Left hindlimb (tissue), 1 donor: Measurements from ENCODE around the gene NCOA3.
A peak's percentile ranks its signal among the peaks of the same experiment; 100 is the strongest.
"Not testable (repeated sequence)": the region's sequence is repeated elsewhere in the genome, so short reads cannot be mapped to it uniquely, and the experiment has no call there.

Experiments used
- DNase-seq: peaks from one replicate; pipeline ENCODE4 v3.0.0-alpha.2; 2018

Gene NCOA3

GRCh38 chr20:47501482-47502270, at the start of gene NCOA3:
Gene NCOA3, plus strand, starts transcription at chr20:47501887. Its CDS starts 120,361 bp downstream, at chr20:47622248.
- peak; percentile 95 for DNase-seq

GRCh38 chr20:47452736-47453161, 48.9 kb upstream of the NCOA3 start:
- no peak for DNase-seq

- DNase-seq: no peak
Measured at GRCh38 chr20:47453167-47453782, 48.4 kb upstream of the NCOA3 start.

- DNase-seq: no peak
Measured at GRCh38 chr20:47454298-47455132, 47.2 kb upstream of the NCOA3 start.

GRCh38 chr20:47455133-47456040, 46.3 kb upstream of the NCOA3 start:
- DNase-seq: no peak

- no peak for DNase-seq
Measured at GRCh38 chr20:47456041-47456537, 45.6 kb upstream of the NCOA3 start.

- DNase-seq: no peak
Measured at GRCh38 chr20:47456952-47457724, 44.5 kb upstream of the NCOA3 start.

- DNase-seq: not testable (repeated sequence)
Measured at GRCh38 chr20:47458280-47459050, 43.2 kb upstream of the NCOA3 start.

- DNase-seq: no peak
Measured at GRCh38 chr20:47459344-47460073, 42.2 kb upstream of the NCOA3 start.

GRCh38 chr20:47460761-47461112, 41.0 kb upstream of the NCOA3 start:
- DNase-seq: not testable (repeated sequence)

- no peak for DNase-seq
Measured at GRCh38 chr20:47461120-47461685, 40.5 kb upstream of the NCOA3 start.

- not testable (repeated sequence) for DNase-seq
Measured at GRCh38 chr20:47461906-47462305, 39.8 kb upstream of the NCOA3 start.

GRCh38 chr20:47464380-47465101, 37.1 kb upstream of the NCOA3 start:
- peak; percentile 48 for DNase-seq

GRCh38 chr20:47465335-47466090, 36.2 kb upstream of the NCOA3 start:
- DNase-seq: no peak

GRCh38 chr20:47466213-47466612, 35.5 kb upstream of the NCOA3 start:
- no peak for DNase-seq

- no peak for DNase-seq
Measured at GRCh38 chr20:47466704-47467459, 34.8 kb upstream of the NCOA3 start.
